SK-MEL-5 (cell line): Measurements from ENCODE around the gene HDDC3. TPM values are rescaled to one million over a fixed set of nuclear protein-coding genes. Genes with fewer than 3 reads are reported as not detected.
A peak's percentile ranks its signal among the peaks of the same experiment; 100 is the strongest.

ENCODE experiments used
- DNase-seq: peaks from one replicate; pipeline ENCODE4 v3.0.0-alpha.2; 2016; ENCODE audit warnings: low read depth, low spot score
- in situ Hi-C: cut with HindIII; loops from 2 replicates; pipeline ENCODE4 v1.10.0; 2016; ENCODE audit warnings: low sequenced_read_pairs, high pct_unique_total_duplicates, low pct_unique_long_range_greater_than_20kb
- total RNA-seq: library from RNA; depleted of rRNA; stranded (reverse); fragments of >200 nt; shearing (Covaris generic); gene quantifications from 2 replicates; pipeline ENCODE4 v1.2.3, GENCODE V29; 2014

The HDDC3 gene
- total RNA-seq, 1 experiment from 2014 or later = 17.6 TPM

GRCh38 chr15:90955624-90956273 is 23.4 kb upstream of the HDDC3 start:
- in situ Hi-C loops = no loop called here
- no peak for DNase-seq

GRCh38 chr15:90954712-90955623 is 22.6 kb upstream of the HDDC3 start, which contains the start of gene RCCD1:
RCCD1 (plus strand) TSS chr15:90954884; CDS start chr15:90956735, 1,851 bp downstream.
- in situ Hi-C loops = no loop called here
- DNase-seq = peak; percentile 97

- in situ Hi-C loops = no loop called here
Measured at GRCh38 chr15:90953947-90954711, 21.8 kb upstream of the HDDC3 start.

DNA sequence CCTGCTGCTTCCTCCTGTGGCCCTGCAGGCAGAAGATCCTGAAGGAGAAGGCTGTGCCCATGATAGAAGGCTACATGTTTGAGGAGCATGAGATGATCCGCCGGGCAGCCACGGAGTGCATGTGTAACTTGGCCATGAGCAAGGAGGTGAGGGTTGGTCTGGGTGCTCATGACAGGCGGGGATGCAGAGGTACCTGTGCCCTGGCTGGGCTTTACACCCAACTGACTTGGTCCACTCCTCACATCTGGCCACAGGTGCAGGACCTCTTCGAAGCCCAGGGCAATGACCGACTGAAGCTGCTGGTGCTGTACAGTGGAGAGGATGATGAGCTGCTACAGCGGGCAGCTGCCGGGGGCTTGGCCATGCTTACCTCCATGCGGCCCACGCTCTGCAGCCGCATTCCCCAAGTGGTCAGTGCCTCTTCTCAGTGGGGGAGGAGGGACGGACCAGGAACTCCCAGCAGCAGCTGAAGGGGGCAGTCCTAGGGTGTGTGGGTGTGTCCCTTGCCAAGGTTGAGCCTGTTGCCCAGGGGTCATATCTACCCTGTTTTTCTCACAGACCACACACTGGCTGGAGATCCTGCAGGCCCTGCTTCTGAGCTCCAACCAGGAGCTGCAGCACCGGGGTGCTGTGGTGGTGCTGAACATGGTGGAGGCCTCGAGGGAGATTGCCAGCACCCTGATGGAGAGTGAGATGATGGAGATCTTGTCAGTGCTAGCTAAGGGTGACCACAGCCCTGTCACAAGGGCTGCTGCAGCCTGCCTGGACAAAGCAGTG is 20.7 kb upstream of the HDDC3 start:
- no peak for DNase-seq
- in situ Hi-C loops = no loop called here

More at GRCh38 chr15:90953947-90954711, 21.8 kb upstream of the HDDC3 start:
- DNase-seq = no peak

- in situ Hi-C loops = no loop called here
- no peak for DNase-seq
Measured at GRCh38 chr15:90950676-90951075, 18.3 kb upstream of the HDDC3 start.

DNA sequence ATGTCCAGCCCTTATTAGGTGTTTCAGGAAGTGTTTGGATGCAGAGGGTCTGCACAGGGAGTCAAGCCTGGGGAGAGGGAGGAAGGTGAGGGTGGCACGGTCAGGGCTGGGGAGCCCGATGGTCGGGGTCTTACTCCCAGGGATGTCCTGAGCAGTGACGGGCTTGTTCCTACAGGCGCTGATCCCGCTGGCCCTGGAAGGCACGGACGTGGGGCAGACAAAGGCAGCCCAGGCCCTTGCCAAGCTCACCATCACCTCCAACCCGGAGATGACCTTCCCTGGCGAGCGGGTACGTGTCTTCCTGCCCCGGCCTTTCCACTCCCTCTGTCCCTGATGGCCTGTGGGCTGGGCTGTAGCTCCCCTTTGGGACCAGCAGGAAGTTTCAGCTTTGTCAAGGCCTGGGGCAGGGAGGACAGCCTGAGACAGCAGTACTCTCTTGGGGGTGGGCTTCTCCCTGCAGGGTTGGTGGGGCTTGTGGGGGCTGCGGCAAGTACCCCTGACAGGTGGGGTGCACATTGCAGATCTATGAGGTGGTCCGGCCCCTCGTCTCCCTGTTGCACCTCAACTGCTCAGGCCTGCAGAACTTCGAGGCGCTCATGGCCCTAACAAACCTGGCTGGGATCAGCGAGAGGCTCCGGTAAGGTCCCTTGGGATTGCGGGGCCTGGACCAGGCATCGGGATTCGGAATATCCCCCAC is 17.8 kb upstream of the HDDC3 start:
- in situ Hi-C loops = no loop called here
- no peak for DNase-seq

DNA sequence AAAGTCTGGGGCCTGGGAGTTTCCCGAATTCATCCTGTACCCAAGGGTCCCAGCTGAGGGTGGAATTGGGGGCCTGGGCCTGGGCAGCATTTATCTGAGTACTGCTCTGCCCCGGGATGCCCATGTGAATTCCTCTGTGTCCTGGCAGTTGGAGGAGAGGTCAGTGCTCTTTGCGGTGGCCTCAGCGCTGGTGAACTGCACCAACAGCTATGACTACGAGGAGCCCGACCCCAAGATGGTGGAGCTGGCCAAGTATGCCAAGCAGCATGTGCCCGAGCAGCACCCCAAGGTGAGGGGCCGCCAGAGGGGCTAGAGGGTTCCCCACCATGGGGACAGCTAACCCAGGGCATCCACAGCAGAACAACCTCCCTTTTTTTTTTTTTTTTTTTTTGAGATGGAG is 16.2 kb upstream of the HDDC3 start:
- DNase-seq = no peak
- in situ Hi-C loops = no loop called here

GRCh38 chr15:90947577-90948357 is 15.4 kb upstream of the HDDC3 start:
- in situ Hi-C loops = no loop called here

DNA sequence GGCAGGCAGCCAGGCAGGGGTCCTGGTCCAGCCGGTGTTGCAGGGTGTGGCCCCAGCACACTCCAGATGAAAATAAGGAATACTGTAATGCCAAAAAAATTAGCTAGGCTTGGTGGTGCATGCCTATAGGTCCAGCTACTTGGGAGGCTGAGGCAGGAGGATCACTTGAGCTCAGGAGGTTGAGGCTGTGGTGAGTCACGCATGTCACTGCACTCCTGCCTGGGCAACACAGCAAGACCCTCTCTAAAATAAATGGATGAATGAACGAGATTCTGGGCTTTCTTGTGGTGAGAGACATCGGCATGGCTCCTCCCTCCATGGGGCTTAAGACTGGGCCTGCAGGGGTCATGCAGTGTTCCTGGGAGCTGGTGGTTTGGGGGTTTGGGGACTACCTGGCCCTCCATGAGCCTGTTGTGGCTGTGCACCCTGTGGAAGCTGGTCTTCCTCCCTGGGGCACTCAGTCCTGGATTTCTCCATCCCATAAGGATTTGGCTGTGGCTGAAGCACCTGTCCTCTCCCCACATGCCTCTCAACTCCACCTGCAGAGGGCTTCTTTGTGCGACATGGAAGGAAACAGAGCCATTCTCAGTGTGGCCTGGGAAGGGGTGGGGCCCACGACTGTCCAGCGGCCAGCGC is 14.7 kb upstream of the HDDC3 start:
- in situ Hi-C loops = no loop called here
- no peak for DNase-seq

More at GRCh38 chr15:90947577-90948357, 15.4 kb upstream of the HDDC3 start:
- DNase-seq = no peak

GRCh38 chr15:90946538-90946937 is 14.2 kb upstream of the HDDC3 start:
- no peak for DNase-seq
- in situ Hi-C loops = no loop called here

DNA sequence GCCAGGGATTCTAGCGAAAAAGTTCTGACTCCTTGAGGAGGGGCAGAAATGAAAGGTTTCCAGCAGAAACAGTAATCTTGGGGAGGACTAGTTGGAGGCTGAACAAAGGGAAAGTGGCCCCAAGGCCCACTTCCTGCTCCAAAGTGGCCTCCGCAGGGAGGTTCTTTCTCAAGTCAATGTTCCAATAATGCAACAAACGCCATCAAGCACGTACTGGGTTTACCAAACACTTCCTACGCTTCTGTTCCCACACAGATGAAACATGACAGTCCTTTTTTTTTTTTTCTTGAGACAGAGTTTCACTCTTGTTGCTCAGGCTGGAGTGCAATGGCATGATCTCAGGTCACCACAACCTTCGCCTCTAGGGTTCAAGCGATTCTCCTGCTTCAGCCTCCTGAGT is 12.7 kb upstream of the HDDC3 start:
- in situ Hi-C loops = no loop called here
- no peak for DNase-seq

- no peak for DNase-seq
- in situ Hi-C loops = no loop called here
Measured at GRCh38 chr15:90942354-90943120, 10.2 kb upstream of the HDDC3 start.

DNA sequence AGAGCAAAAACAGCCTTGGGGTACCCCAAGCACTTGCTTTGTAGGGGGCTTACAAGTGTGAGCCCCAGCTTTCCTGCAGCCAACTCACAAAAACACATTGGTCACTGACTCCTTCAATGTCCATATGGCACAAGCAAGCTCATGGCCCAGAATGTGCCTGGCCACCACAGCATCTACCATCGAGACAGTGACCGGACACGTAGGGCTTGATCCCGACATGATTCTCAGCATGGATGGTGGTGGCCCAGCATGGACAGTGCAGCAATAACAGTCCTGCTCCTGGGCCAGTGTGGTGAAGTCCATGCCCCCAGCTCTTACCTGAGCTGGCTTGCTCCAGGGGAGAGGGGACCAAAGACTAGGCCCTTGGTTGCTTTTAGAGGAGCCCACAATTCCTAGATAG is 8.7 kb upstream of the HDDC3 start:
- in situ Hi-C loops = no loop called here
- DNase-seq = no peak

- DNase-seq = no peak
- in situ Hi-C loops = no loop called here
Measured at GRCh38 chr15:90939756-90940155, 7.4 kb upstream of the HDDC3 start.

DNA sequence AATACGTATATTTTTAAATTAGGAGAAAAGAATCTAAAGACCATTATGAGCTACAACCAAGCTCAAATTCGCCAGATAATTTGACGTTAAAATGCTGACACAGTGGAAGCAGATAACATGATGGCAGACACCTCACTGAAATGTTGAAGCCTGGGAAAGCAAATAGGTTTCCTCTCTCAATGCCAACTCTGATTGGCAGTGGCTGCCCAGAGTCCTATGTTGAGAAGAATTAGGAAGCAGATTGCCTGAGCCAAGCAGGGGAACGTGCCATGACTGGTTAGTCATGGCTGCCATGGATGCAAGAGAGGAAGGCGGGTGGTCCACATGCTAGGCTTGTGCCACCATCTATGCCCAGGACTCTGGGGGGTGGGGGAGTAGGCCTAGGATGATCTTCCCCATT is 5.9 kb upstream of the HDDC3 start:
- in situ Hi-C loops = no loop called here
- DNase-seq = no peak
